ENCODE data around the gene GLYAT.

GLYAT gene

GRCh38 chr11:58731819-58732218 is at the start of gene GLYAT:
Gene GLYAT, minus strand, starts transcription at chr11:58731943. Its CDS starts 7,447 bp downstream, at chr11:58724496.
- TF ChIP-seq ZFX (IDR thresholded peaks at IDR 0.05; ENCODE audit: borderline replicate concordance) (no peak), CTCF (IDR thresholded peaks at IDR 0.05) (no peak)
- no peak within 1 kb of the TSS for H3K27ac ChIP-seq

DNA sequence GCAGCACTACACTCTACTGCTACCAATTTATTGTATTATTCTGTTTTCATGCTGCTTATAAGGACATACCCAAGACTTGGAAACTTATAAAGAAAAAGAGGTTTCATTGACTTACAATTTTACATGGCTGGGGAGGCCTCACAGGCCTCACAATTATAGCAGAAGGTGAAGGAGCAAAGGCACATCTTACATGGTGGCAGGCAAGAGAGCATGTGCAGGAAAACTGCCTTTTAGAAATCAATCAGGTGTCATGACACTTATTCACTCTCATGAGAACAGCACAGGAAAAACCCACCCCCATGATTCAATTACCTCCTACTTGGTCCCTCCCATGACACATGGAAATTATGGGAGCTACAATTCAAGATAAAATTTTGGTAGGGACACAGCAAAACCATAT is 49.6 kb upstream of the GLYAT start:
- no peak for TF ChIP-seq CTCF (IDR thresholded peaks at IDR 0.05)
- TF ChIP-seq ZFX (IDR thresholded peaks at IDR 0.05; ENCODE audit: borderline replicate concordance), result no peak

GRCh38 chr11:58780578-58780977 is 48.8 kb upstream of the GLYAT start:
- TF ChIP-seq CTCF (IDR thresholded peaks at IDR 0.05), result no peak
- TF ChIP-seq ZFX (IDR thresholded peaks at IDR 0.05; ENCODE audit: borderline replicate concordance), result no peak
- H3K27ac ChIP-seq, result no peak overlapping the region

More for the DNA sequence above, 49.6 kb upstream of the GLYAT start:
- no peak overlapping the region for H3K27ac ChIP-seq

DNA sequence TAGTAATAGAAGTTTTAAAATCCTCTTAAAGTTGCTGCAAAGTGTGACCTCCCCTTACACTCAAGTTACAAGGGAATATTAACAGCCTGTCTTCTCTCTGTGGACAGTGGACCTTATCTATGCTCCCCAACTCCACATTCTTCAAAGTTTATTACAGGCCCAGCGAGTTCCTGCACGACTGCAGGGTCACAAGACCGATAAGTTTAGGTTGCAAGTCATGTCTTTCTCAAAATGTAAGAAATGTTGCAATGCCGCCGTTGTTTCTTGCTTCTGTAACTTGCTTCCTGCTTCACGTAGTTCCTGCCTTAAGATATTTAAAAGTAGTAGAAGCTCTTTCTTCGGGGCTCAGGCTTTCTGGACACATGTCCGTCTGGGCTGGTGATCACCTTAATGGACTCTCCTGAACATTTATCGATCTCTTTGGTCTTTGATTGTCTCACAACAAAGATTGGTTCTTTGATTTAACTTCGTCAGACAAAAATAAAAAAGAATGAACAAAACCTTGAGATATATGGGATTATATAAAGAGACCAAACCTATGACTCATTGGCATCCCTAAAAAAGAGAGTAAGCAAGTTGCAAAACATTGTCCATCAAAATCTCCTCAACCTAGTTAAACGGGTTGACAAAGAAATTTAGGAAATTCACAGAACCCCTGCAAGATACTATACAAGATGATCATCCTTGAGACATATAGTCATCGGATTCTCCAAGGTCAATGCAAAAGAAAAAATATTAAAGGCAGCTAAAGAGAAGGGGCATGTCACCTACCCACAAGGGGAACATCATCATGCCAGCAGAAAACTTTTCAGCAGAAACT is 45.4 kb upstream of the GLYAT start:
- H3K27ac ChIP-seq, result no peak overlapping the region
- TF ChIP-seq ZFX (IDR thresholded peaks at IDR 0.05; ENCODE audit: borderline replicate concordance) (no peak), CTCF (IDR thresholded peaks at IDR 0.05) (no peak)

- H3K27ac ChIP-seq, result no peak overlapping the region
- TF ChIP-seq CTCF (IDR thresholded peaks at IDR 0.05) (no peak), ZFX (IDR thresholded peaks at IDR 0.05; ENCODE audit: borderline replicate concordance) (no peak)
Observed at GRCh38 chr11:58775066-58775708, 43.4 kb upstream of the GLYAT start.

DNA sequence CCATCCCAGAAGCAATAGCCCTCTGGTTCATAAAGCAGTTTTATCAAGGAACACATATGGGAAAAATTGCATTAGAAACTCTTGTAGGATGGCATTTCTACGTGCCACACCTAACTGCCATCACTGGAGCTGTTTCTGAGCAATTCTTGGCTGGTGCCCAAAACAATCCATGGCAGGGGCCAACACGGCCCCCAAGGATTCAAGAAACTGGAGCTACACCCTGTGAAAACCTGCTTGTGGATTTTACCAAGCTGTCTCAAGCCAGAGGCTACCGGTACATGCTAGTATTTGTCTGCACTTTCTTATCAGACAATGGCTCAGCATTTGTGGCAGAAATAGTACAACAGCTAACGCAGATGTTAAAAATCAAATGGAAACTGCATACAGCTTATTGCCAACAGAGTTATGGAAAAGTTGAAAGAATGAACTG is 42.4 kb upstream of the GLYAT start:
- no peak for TF ChIP-seq CTCF (IDR thresholded peaks at IDR 0.05)
- TF ChIP-seq ZFX (IDR thresholded peaks at IDR 0.05; ENCODE audit: borderline replicate concordance), result no peak
- no peak overlapping the region for H3K27ac ChIP-seq

- TF ChIP-seq CTCF (IDR thresholded peaks at IDR 0.05), result no peak
- no peak overlapping the region for H3K27ac ChIP-seq
Observed at GRCh38 chr11:58773337-58773736, 41.6 kb upstream of the GLYAT start.
